B cell (primary cell): ENCODE measurements around the gene NUB1. TPM values are rescaled to one million over a fixed set of nuclear protein-coding genes. Genes with fewer than 3 reads are reported as not detected.

Source experiments
- ATAC-seq: fragments of 200-7000 bp; cut with Tn5 transposase; one replicate; pipeline ENCODE4 v1.10.0; 2021; ENCODE audit warnings: low read depth, mild to moderate bottlenecking, moderate number of reproducible peaks, moderate library complexity
- CTCF ChIA-PET: fragments of 350-600 bp; sonication (Branson Sonifier 250); formaldehyde crosslinking; loops from one replicate; lab custom pipeline; 2021; ENCODE audit warnings: antibody characterized with exemption, inconsistent platforms; lab: Charles Lee
- POLR2A ChIA-PET: fragments of 350-600 bp; sonication (Branson Sonifier 250); formaldehyde crosslinking; loops from one replicate; lab custom pipeline; 2021; ENCODE audit warnings: antibody characterized with exemption; lab: Charles Lee
- DNase-seq: peaks from one replicate; pipeline ENCODE4 v3.0.0; 2013
- H2AFZ ChIP-seq: 2 replicates; pipeline ENCODE4 v1.6.1; 2012; ENCODE audit warnings: mild to moderate bottlenecking, low read depth, low read length; ENCODE audit not compliant: insufficient read depth, poor library complexity, severe bottlenecking
- H3K27ac ChIP-seq, 2 donors: 1 replicate in 1 of 2; 2 replicates in 1 of 2; pipeline ENCODE4 v1.5.1; 2012 to 2013; ENCODE audit warnings: low read length in 2 of 2, mild to moderate bottlenecking in 2 of 2, moderate library complexity in 1 of 2
- H3K27me3 ChIP-seq, 4 experiments: fragments of 200-600 bp in 1 of 4; sonication (generic) in 1 of 4; replicated peaks in 1 of 4; 1 replicate in 2 of 4; 2 replicates in 2 of 4; pipeline versions ENCODE4 v1.6.1 to v1.7.0; 2013 to 2016; ENCODE audit warnings: low read length in 3 of 4, mild to moderate bottlenecking in 2 of 4, mixed read lengths in 1 of 4, moderate library complexity in 1 of 4; ENCODE audit not compliant: insufficient read depth in 4 of 4, control insufficient read depth in 3 of 4; ENCODE audit errors: control extremely low read depth in 1 of 4
- H3K36me3 ChIP-seq, 2 experiments: replicated peaks in 1 of 2; 1 replicate in 1 of 2; 2 replicates in 1 of 2; pipeline versions ENCODE4 v1.6.1 to v1.7.1; 2013; ENCODE audit warnings: low read length in 1 of 2; ENCODE audit not compliant: insufficient read depth in 2 of 2, control insufficient read depth in 1 of 2; ENCODE audit errors: control extremely low read depth in 1 of 2, extremely low read depth in 1 of 2
- H3K4me1 ChIP-seq, 2 donors: fragments of 200-600 bp in 1 of 2; sonication (generic) in 1 of 2; 1 replicate in 1 of 2; 2 replicates in 1 of 2; pipeline versions ENCODE4 v1.5.1 to v1.6.1; 2013 to 2017; ENCODE audit warnings: low read length in 2 of 2; ENCODE audit not compliant: control insufficient read depth in 2 of 2, insufficient read depth in 2 of 2
- H3K4me2 ChIP-seq: replicated peaks from 2 replicates; pipeline ENCODE3; 2012; ENCODE audit warnings: mild to moderate bottlenecking, low read depth, low read length; ENCODE audit not compliant: poor library complexity, severe bottlenecking
- H3K4me3 ChIP-seq, 5 experiments: fragments of 200-600 bp in 1 of 5; sonication (generic) in 1 of 5; 1 replicate in 3 of 5; 2 replicates in 2 of 5; pipeline versions ENCODE4 v1.5.1 to v1.7.0; 2011 to 2016; ENCODE audit warnings: low read length in 4 of 5, mild to moderate bottlenecking in 4 of 5, low read depth in 2 of 5, control low read depth in 1 of 5, moderate library complexity in 1 of 5; ENCODE audit not compliant: insufficient read depth in 1 of 5; ENCODE audit errors: control extremely low read depth in 1 of 5, extremely low read depth in 1 of 5
- H3K79me2 ChIP-seq: fragments of 200-600 bp; sonication (generic); one replicate; pipeline ENCODE4 v1.6.0; 2016; ENCODE audit warnings: low read length; ENCODE audit not compliant: control insufficient read depth, insufficient read depth
- H3K9ac ChIP-seq: fragments of 200-600 bp; sonication (generic); 2 replicates; pipeline ENCODE4 v1.6.1; 2017; ENCODE audit warnings: mild to moderate bottlenecking, low read length, moderate library complexity
- H3K9me3 ChIP-seq, 3 donors: one replicate each; pipeline versions ENCODE4 v1.6.1 to v1.7.1; 2013; ENCODE audit warnings: low read length in 2 of 3; ENCODE audit not compliant: control insufficient read depth in 2 of 3, insufficient read depth in 1 of 3; ENCODE audit errors: control extremely low read depth in 1 of 3
- H4K20me1 ChIP-seq: 2 replicates; pipeline ENCODE4 v1.6.0; 2012; ENCODE audit warnings: mild to moderate bottlenecking, low read length; ENCODE audit not compliant: insufficient read depth, control insufficient read depth, poor library complexity, severe bottlenecking
- H3K27ac Mint-ChIP-seq: one replicate; pipeline ENCODE4 v1.8.0; 2021; ENCODE audit warnings: mixed read lengths
- H3K27me3 Mint-ChIP-seq: one replicate; pipeline ENCODE4 v1.8.0; 2021; ENCODE audit warnings: mixed read lengths
- H3K4me1 Mint-ChIP-seq: one replicate; pipeline ENCODE4 v1.8.0; 2021; ENCODE audit warnings: mixed read lengths
- H3K4me3 Mint-ChIP-seq: one replicate; pipeline ENCODE4 v1.8.0; 2021; ENCODE audit warnings: mixed read lengths
- H3K9me3 Mint-ChIP-seq: one replicate; pipeline ENCODE4 v1.8.0; 2022; ENCODE audit warnings: mixed read lengths; ENCODE audit not compliant: insufficient read depth
- CTCF ChIP-seq: fragments of 200-600 bp; IDR thresholded peaks from one replicate; pipeline ENCODE4 v1.8.0; 2022; ENCODE audit warnings: antibody characterized with exemption, mild to moderate bottlenecking
- EZH2 ChIP-seq: IDR thresholded peaks from 2 replicates; pipeline ENCODE4 v1.6.1; 2012; ENCODE audit warnings: borderline replicate concordance, low read depth, mild to moderate bottlenecking, moderate library complexity, low read length; ENCODE audit not compliant: insufficient read depth, poor library complexity, severe bottlenecking
- WGBS: methylation state at CpG from one replicate; pipeline ENCODE4 v1.1.5; 2013; ENCODE audit warnings: missing lambda C conversion rate; ENCODE audit not compliant: insufficient coverage; 5-methylcytosine and 5-hydroxymethylcytosine counted together
- intact Hi-C: fragments of 100-400 bp; cut with micrococcal nuclease; formaldehyde crosslinking; loops from one replicate; pipeline ENCODE4 v1.10.0; 2022
- polyA plus RNA-seq: library from polyadenylated mRNA; depleted of rRNA; stranded (reverse); fragments of >200 nt; gene quantifications from 2 replicates; pipeline ENCODE4 v1.2.3, GENCODE V29; 2012
- total RNA-seq, 2 donors: library from RNA; stranded (reverse); fragments of 120-200 nt in 1 of 2; gene quantifications; 1 replicate in 1 of 2; 2 replicates in 1 of 2; pipeline versions ENCODE4 v1.2.3 to v1.2.4, GENCODE V29; 2013 to 2022

NUB1 gene
- total and polyA plus RNA-seq, 2 donors (not counting 1 experiment from before 2014, with no cell fraction given): 55.0 to 104 TPM

- DNase-seq: no peak
- Histone ChIP-seq H3K27me3 (no peaks in the 10 kb centered on the region), H2AFZ (no peak overlapping the region), H3K4me2 (no peak overlapping the region), H3K9ac (no peak overlapping the region), H3K9me3 (peaks cover 0 to 2% (median 0%) of the 10 kb centered on the region in 3 donors), H3K4me3 (no peak overlapping the region), H3K79me2 (no peaks in the 10 kb centered on the region), H3K4me1 (no peaks in the 10 kb centered on the region), H3K27ac (no peak overlapping the region), H4K20me1 (no peaks in the 10 kb centered on the region), H3K36me3 (no peaks in the 10 kb centered on the region)
- TF ChIP-seq CTCF (no peak), EZH2 (no peak)
- ATAC-seq: no peak
- intact Hi-C loops: no loop called here
- H3K27me3 Mint-ChIP-seq: peaks cover 3% of the 10 kb centered on the region
- H3K4me3 Mint-ChIP-seq: no peak overlapping the region
- 94% methylated on average over 2 of the region's 2 CpGs for WGBS
- H3K4me1 Mint-ChIP-seq: no peaks in the 10 kb centered on the region
- no peak overlapping the region for H3K27ac Mint-ChIP-seq
- CTCF ChIA-PET: interaction anchor here (0.6 to 7.0 kb wide), 4 partner anchors 11 to 83 kb away, joined by 3 to 38 read pairs (median 4); no protein-coding TSS in a partner anchor
- H3K9me3 Mint-ChIP-seq: no peaks in the 10 kb centered on the region
- POLR2A ChIA-PET: no interaction called here
Measured at GRCh38 chr7:151327022-151327421, 14.6 kb upstream of the NUB1 start.

DNA sequence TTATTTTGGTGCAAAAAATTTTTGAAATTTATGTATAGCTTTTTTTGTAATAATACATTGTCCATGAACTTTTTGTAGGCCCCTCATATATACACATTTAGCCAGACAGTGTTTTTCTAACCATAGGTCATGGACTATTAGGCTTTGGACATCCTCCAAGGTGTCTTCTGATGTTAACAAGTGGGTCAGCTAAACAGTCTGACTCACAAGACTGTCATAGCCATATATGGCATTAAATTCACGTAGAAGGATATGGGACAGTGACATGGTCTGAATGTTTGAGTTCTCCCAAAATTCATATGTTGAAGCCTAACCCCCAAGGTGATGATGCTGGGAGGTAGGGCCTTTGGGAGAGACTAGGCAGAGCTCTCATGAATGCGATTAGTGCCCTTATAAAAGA, 14.0 kb upstream of the NUB1 start:
- Histone ChIP-seq H3K4me1 (no peaks in the 10 kb centered on the region), H3K27me3 (no peaks in the 10 kb centered on the region), H3K79me2 (no peaks in the 10 kb centered on the region), H2AFZ (no peak overlapping the region), H3K4me2 (no peak overlapping the region), H3K9ac (no peak overlapping the region), H3K4me3 (no peak overlapping the region), H4K20me1 (no peaks in the 10 kb centered on the region), H3K36me3 (no peaks in the 10 kb centered on the region), H3K27ac (no peak overlapping the region), H3K9me3 (no peaks in the 10 kb centered on the region)
- ATAC-seq (no peak), DNase-seq (no peak)
- Mint-ChIP-seq H3K27me3 (peaks cover 3% of the 10 kb centered on the region), H3K27ac (no peak overlapping the region), H3K4me1 (no peaks in the 10 kb centered on the region), H3K9me3 (no peaks in the 10 kb centered on the region), H3K4me3 (no peak overlapping the region)
- TF ChIP-seq CTCF (no peak), EZH2 (no peak)
- intact Hi-C loops: no loop called here
- no CpG with 5 or more reads among the region's 2 CpGs for WGBS
- ChIA-PET POLR2A (no interaction called here), CTCF (interaction anchor here (0.6 to 7.0 kb wide), 4 partner anchors 12 to 84 kb away, joined by 3 to 38 read pairs (median 4); no protein-coding TSS in a partner anchor)
